DMS 273 treated with DMSO at 0.1 percent for 48 hours (cell line): Measurements from ENCODE around the gene AFAP1.

Experiments used
- DNase-seq: peaks from one replicate; lab custom pipeline; 2025; lab: John Stamatoyannopoulos, UW

The AFAP1 gene

GRCh38 chr4:7737752-7738457 is 201.8 kb downstream of the AFAP1 start:
- no peak for DNase-seq

- no peak for DNase-seq
Observed at GRCh38 chr4:7737268-7737645, 202.4 kb downstream of the AFAP1 start.

GRCh38 chr4:7736436-7737267 is 203.0 kb downstream of the AFAP1 start:
- no peak for DNase-seq

GRCh38 chr4:7735961-7736360 is 203.7 kb downstream of the AFAP1 start:
- DNase-seq = no peak

- no peak for DNase-seq
Observed at GRCh38 chr4:7735395-7735794, 204.3 kb downstream of the AFAP1 start.

GRCh38 chr4:7734651-7735260 is 204.9 kb downstream of the AFAP1 start:
- DNase-seq = no peak

GRCh38 chr4:7733801-7734650 is 205.6 kb downstream of the AFAP1 start:
- DNase-seq = no peak

GRCh38 chr4:7733201-7733600 is 206.5 kb downstream of the AFAP1 start:
- no peak for DNase-seq

GRCh38 chr4:7732263-7732662 is 207.4 kb downstream of the AFAP1 start:
- no peak for DNase-seq

- DNase-seq = no peak
Observed at GRCh38 chr4:7731437-7731836, 208.2 kb downstream of the AFAP1 start.

- DNase-seq = no peak
Observed at GRCh38 chr4:7727749-7728148, 211.9 kb downstream of the AFAP1 start.

- no peak for DNase-seq
Observed at GRCh38 chr4:7726665-7727413, 212.8 kb downstream of the AFAP1 start.

GRCh38 chr4:7725951-7726350 is 213.7 kb downstream of the AFAP1 start:
- DNase-seq = no peak

- DNase-seq = no peak
Observed at GRCh38 chr4:7723625-7724024, 216.0 kb downstream of the AFAP1 start.

GRCh38 chr4:7722766-7723387 is 216.8 kb downstream of the AFAP1 start:
- no peak for DNase-seq

GRCh38 chr4:7721984-7722551 is 217.6 kb downstream of the AFAP1 start:
- DNase-seq = no peak

- no peak for DNase-seq
Observed at GRCh38 chr4:7719354-7720174, 220.1 kb downstream of the AFAP1 start.

GRCh38 chr4:7717946-7718490 is 221.6 kb downstream of the AFAP1 start:
- DNase-seq = no peak

GRCh38 chr4:7717161-7717560 is 222.5 kb downstream of the AFAP1 start:
- no peak for DNase-seq
